GM23338 (cell line): Measurements from ENCODE around the gene DPP10. TPM values are rescaled to one million over a fixed set of nuclear protein-coding genes. Genes with fewer than 3 reads are reported as not detected.

Experiments
- ATAC-seq: fragments of 200-7000 bp; cut with Tn5 transposase; 3 replicates; pipeline ENCODE4 v1.9.1; 2020
- DNase-seq: peaks from one replicate; pipeline ENCODE4 v3.0.0-alpha.2; 2015; ENCODE audit warnings: low spot score
- H2AFZ ChIP-seq: fragments of 200-600 bp; sonication (generic); 2 replicates; pipeline ENCODE4 v1.8.0; 2016; ENCODE audit warnings: antibody characterized with exemption, mild to moderate bottlenecking, moderate library complexity
- H3F3A ChIP-seq: fragments of 200-600 bp; sonication (generic); replicated peaks from 2 replicates; pipeline ENCODE4 v1.8.0; 2017; ENCODE audit warnings: antibody characterized with exemption, mixed run types, low read depth
- H3K27ac ChIP-seq: fragments of 200-600 bp; sonication (generic); 2 replicates; pipeline ENCODE4 v1.6.1; 2016; ENCODE audit warnings: low read depth
- H3K27me3 ChIP-seq: fragments of 200-600 bp; sonication (generic); 2 replicates; pipeline ENCODE4 v1.8.0; 2016; ENCODE audit warnings: mild to moderate bottlenecking, mixed run types, moderate library complexity; ENCODE audit not compliant: insufficient read depth
- H3K36me3 ChIP-seq: fragments of 200-600 bp; sonication (generic); 2 replicates; pipeline ENCODE4 v1.8.0; 2016; ENCODE audit warnings: mild to moderate bottlenecking; ENCODE audit not compliant: insufficient read depth
- H3K4me1 ChIP-seq: fragments of 200-600 bp; sonication (generic); 2 replicates; pipeline ENCODE4 v1.8.0; 2016; ENCODE audit warnings: mild to moderate bottlenecking, moderate library complexity; ENCODE audit not compliant: insufficient read depth
- H3K4me2 ChIP-seq: fragments of 200-600 bp; sonication (generic); 2 replicates; pipeline ENCODE4 v1.7.1; 2017; ENCODE audit warnings: mixed run types
- H3K4me3 ChIP-seq: fragments of 200-600 bp; sonication (generic); 2 replicates; pipeline ENCODE4 v1.6.1; 2016; ENCODE audit warnings: mixed run types
- H3K79me2 ChIP-seq: fragments of 200-600 bp; sonication (generic); replicated peaks from 2 replicates; pipeline ENCODE4 v1.8.0; 2017; ENCODE audit warnings: mild to moderate bottlenecking; ENCODE audit not compliant: insufficient read depth
- H3K9me2 ChIP-seq: fragments of 200-600 bp; sonication (generic); 2 replicates; pipeline ENCODE4 v1.8.0; 2017; ENCODE audit not compliant: insufficient read depth
- H4K20me1 ChIP-seq: fragments of 200-600 bp; sonication (generic); replicated peaks from 2 replicates; pipeline ENCODE4 v1.8.0; 2017; ENCODE audit warnings: mild to moderate bottlenecking; ENCODE audit not compliant: insufficient read depth
- H3K27ac Mint-ChIP-seq: 2 replicates; pipeline ENCODE4 v1.8.0; 2020; ENCODE audit warnings: inconsistent platforms, mild to moderate bottlenecking, moderate library complexity, mixed read lengths
- H3K27me3 Mint-ChIP-seq: 3 replicates; pipeline ENCODE4 v1.8.0; 2022; ENCODE audit warnings: low read depth, mild to moderate bottlenecking, moderate library complexity, mixed read lengths, inconsistent platforms; ENCODE audit not compliant: insufficient read depth, poor library complexity
- H3K36me3 Mint-ChIP-seq: 3 replicates; pipeline ENCODE4 v1.8.0; 2021; ENCODE audit warnings: low read depth, mild to moderate bottlenecking, inconsistent platforms, moderate library complexity, mixed read lengths
- H3K4me1 Mint-ChIP-seq: 3 replicates; pipeline ENCODE4 v1.8.0; 2020; ENCODE audit warnings: mild to moderate bottlenecking, inconsistent platforms, mixed read lengths
- H3K4me3 Mint-ChIP-seq: 3 replicates; pipeline ENCODE4 v1.8.0; 2021; ENCODE audit warnings: moderate library complexity, mild to moderate bottlenecking, inconsistent platforms, mixed read lengths
- H3K9me3 Mint-ChIP-seq: 3 replicates; pipeline ENCODE4 v1.8.0; 2020; ENCODE audit warnings: moderate library complexity, mild to moderate bottlenecking, inconsistent platforms, mixed read lengths
- CREB1 ChIP-seq: fragments of 250-450 bp; sonication (Bioruptor Pico); IDR thresholded peaks from 2 replicates; pipeline ENCODE4 v1.5.0; 2020; ENCODE audit warnings: low read depth, mild to moderate bottlenecking, moderate library complexity
- ZNF331 ChIP-seq: fragments of 250-450 bp; sonication (Bioruptor Pico); IDR thresholded peaks from 2 replicates; pipeline ENCODE4 v1.5.0; 2020; ENCODE audit warnings: low read depth, mild to moderate bottlenecking, moderate library complexity
- polyA plus RNA-seq: library from polyadenylated mRNA; unstranded; fragments of >200 nt; fragmentation: Nextera tagmentation; extraction: Ambion mirVana; gene quantifications from 2 replicates; pipeline ENCODE4 v1.2.1, GENCODE V29; 2016
- total RNA-seq: library from RNA; depleted of rRNA; stranded (reverse); fragments of >200 nt; shearing (Covaris generic); gene quantifications from 2 replicates; pipeline ENCODE4 v1.2.3, GENCODE V29; 2014
- TF ChIP-seq, protein P1 (sequence below): IDR thresholded peaks from 2 replicates; pipeline ENCODE4 v1.6.1; 2016; ENCODE audit warnings: antibody characterized with exemption
- TF ChIP-seq, protein P2 (sequence below), 2 experiments: fragments of 200-600 bp in 1 of 2; sonication (generic) in 1 of 2; conservative IDR thresholded peaks; 2 replicates each; pipeline versions ENCODE4 v1.5.1 to v1.6.1; 2016 to 2017; ENCODE audit warnings: antibody characterized with exemption in 2 of 2, low read depth in 2 of 2, mild to moderate bottlenecking in 2 of 2, moderate library complexity in 1 of 2
- TF ChIP-seq, protein P3 (sequence below): fragments of 250-450 bp; sonication (Bioruptor Pico); IDR thresholded peaks from 2 replicates; pipeline ENCODE4 v1.5.0; 2020; ENCODE audit warnings: mild to moderate bottlenecking, moderate library complexity

The DPP10 gene
- total and polyA plus RNA-seq, 2 experiments from 2014 or later, result 3.6 to 14.8 TPM

DNA sequence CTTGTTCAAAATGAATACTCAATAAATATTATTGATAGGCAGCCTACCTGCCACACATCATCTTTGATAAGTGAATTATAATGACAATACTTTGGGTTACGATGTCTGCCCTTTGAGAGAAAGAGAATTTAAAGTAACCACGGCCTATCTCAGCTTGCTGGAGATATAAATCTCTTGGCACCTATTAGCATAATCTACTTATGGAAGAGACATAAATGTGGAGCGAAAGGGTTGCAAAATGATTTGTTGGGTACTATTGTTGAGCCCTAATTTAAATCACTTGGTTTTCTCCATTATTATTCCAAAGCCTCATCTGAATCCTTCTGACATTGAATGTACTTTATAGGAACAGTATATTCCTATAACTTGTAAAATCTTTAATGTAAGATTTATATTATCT is 520.1 kb downstream of the DPP10 start:
- DNase-seq, result no peak
- no peaks in the 10 kb centered on the region for H3K27me3 Mint-ChIP-seq
- Histone ChIP-seq H3K4me3 (no peak overlapping the region), H4K20me1 (no peaks in the 10 kb centered on the region), H3F3A (no peaks in the 10 kb centered on the region), H3K79me2 (no peaks in the 10 kb centered on the region), H3K36me3 (no peaks in the 10 kb centered on the region), H3K27me3 (no peaks in the 10 kb centered on the region), H3K27ac (no peak overlapping the region), H3K4me1 (no peaks in the 10 kb centered on the region), H2AFZ (no peak overlapping the region), H3K4me2 (no peak overlapping the region), H3K9me2 (no peaks in the 10 kb centered on the region)
- no peak overlapping the region for H3K27ac Mint-ChIP-seq
- TF ChIP-seq ZNF331 (CRISPR knock-in tag) (no peak), CREB1 (no peak)
- TF ChIP-seq, protein P1, sequence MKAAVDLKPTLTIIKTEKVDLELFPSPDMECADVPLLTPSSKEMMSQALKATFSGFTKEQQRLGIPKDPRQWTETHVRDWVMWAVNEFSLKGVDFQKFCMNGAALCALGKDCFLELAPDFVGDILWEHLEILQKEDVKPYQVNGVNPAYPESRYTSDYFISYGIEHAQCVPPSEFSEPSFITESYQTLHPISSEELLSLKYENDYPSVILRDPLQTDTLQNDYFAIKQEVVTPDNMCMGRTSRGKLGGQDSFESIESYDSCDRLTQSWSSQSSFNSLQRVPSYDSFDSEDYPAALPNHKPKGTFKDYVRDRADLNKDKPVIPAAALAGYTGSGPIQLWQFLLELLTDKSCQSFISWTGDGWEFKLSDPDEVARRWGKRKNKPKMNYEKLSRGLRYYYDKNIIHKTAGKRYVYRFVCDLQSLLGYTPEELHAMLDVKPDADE, result no peak
- TF ChIP-seq, protein P2, sequence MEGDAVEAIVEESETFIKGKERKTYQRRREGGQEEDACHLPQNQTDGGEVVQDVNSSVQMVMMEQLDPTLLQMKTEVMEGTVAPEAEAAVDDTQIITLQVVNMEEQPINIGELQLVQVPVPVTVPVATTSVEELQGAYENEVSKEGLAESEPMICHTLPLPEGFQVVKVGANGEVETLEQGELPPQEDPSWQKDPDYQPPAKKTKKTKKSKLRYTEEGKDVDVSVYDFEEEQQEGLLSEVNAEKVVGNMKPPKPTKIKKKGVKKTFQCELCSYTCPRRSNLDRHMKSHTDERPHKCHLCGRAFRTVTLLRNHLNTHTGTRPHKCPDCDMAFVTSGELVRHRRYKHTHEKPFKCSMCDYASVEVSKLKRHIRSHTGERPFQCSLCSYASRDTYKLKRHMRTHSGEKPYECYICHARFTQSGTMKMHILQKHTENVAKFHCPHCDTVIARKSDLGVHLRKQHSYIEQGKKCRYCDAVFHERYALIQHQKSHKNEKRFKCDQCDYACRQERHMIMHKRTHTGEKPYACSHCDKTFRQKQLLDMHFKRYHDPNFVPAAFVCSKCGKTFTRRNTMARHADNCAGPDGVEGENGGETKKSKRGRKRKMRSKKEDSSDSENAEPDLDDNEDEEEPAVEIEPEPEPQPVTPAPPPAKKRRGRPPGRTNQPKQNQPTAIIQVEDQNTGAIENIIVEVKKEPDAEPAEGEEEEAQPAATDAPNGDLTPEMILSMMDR (conservative IDR thresholded peaks at IDR 0.05; ENCODE audit: low read depth in 2 of 2), result no peak
- TF ChIP-seq, protein P3, sequence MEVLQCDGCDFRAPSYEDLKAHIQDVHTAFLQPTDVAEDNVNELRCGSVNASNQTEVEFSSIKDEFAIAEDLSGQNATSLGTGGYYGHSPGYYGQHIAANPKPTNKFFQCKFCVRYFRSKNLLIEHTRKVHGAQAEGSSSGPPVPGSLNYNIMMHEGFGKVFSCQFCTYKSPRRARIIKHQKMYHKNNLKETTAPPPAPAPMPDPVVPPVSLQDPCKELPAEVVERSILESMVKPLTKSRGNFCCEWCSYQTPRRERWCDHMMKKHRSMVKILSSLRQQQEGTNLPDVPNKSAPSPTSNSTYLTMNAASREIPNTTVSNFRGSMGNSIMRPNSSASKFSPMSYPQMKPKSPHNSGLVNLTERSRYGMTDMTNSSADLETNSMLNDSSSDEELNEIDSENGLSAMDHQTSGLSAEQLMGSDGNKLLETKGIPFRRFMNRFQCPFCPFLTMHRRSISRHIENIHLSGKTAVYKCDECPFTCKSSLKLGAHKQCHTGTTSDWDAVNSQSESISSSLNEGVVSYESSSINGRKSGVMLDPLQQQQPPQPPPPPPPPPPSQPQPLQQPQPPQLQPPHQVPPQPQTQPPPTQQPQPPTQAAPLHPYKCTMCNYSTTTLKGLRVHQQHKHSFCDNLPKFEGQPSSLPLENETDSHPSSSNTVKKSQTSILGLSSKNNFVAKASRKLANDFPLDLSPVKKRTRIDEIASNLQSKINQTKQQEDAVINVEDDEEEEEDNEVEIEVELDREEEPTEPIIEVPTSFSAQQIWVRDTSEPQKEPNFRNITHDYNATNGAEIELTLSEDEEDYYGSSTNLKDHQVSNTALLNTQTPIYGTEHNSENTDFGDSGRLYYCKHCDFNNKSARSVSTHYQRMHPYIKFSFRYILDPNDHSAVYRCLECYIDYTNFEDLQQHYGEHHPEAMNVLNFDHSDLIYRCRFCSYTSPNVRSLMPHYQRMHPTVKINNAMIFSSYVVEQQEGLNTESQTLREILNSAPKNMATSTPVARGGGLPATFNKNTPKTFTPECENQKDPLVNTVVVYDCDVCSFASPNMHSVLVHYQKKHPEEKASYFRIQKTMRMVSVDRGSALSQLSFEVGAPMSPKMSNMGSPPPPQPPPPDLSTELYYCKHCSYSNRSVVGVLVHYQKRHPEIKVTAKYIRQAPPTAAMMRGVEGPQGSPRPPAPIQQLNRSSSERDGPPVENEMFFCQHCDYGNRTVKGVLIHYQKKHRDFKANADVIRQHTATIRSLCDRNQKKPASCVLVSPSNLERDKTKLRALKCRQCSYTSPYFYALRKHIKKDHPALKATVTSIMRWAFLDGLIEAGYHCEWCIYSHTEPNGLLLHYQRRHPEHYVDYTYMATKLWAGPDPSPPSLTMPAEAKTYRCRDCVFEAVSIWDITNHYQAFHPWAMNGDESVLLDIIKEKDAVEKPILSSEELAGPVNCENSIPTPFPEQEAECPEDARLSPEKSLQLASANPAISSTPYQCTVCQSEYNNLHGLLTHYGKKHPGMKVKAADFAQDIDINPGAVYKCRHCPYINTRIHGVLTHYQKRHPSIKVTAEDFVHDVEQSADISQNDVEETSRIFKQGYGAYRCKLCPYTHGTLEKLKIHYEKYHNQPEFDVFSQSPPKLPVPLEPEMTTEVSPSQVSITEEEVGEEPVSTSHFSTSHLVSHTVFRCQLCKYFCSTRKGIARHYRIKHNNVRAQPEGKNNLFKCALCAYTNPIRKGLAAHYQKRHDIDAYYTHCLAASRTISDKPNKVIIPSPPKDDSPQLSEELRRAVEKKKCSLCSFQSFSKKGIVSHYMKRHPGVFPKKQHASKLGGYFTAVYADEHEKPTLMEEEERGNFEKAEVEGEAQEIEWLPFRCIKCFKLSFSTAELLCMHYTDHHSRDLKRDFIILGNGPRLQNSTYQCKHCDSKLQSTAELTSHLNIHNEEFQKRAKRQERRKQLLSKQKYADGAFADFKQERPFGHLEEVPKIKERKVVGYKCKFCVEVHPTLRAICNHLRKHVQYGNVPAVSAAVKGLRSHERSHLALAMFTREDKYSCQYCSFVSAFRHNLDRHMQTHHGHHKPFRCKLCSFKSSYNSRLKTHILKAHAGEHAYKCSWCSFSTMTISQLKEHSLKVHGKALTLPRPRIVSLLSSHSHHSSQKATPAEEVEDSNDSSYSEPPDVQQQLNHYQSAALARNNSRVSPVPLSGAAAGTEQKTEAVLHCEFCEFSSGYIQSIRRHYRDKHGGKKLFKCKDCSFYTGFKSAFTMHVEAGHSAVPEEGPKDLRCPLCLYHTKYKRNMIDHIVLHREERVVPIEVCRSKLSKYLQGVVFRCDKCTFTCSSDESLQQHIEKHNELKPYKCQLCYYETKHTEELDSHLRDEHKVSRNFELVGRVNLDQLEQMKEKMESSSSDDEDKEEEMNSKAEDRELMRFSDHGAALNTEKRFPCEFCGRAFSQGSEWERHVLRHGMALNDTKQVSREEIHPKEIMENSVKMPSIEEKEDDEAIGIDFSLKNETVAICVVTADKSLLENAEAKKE (CRISPR knock-in tag), result no peak
- peaks cover 6% of the 10 kb centered on the region; the same call in 2 of the 3 replicates for H3K9me3 Mint-ChIP-seq
- ATAC-seq, result no peak
- no peak overlapping the region for H3K4me3 Mint-ChIP-seq
- no peaks in the 10 kb centered on the region for H3K36me3 Mint-ChIP-seq
- H3K4me1 Mint-ChIP-seq, result no peaks in the 10 kb centered on the region
